ENCODE measurements around the gene ATP6V1C2. TPM values are rescaled to one million over a fixed set of nuclear protein-coding genes. Genes with fewer than 3 reads are reported as not detected.
"Not testable (repeated sequence)": the region's sequence is repeated elsewhere in the genome, so short reads cannot be mapped to it uniquely, and the experiment has no call there.

Gene ATP6V1C2
- total and polyA plus RNA-seq, 2 donors from 2014 or later, result 4.2 to 38.0 TPM

GRCh38 chr2:10800163-10800562 is 78.7 kb downstream of the ATP6V1C2 start:
- no peak for TF ChIP-seq CTCF (IDR thresholded peaks at IDR 0.05; ENCODE audit: borderline replicate concordance, extremely low read depth, insufficient read depth)
- FAIRE-seq (no peak), DNase-seq (no peak)
- Histone ChIP-seq H3K4me1 (ENCODE audit: control insufficient read depth in 2 of 3, insufficient read depth in 2 of 3, low read depth in 1 of 3, low read length in 3 of 3) (peaks cover 0 to 2% (median 0%) of the 10 kb centered on the region in 3 donors), H3K27me3 (ENCODE audit: control insufficient read depth, insufficient read depth, low read length) (no peaks in the 10 kb centered on the region), H3K9me3 (ENCODE audit: control insufficient read depth in 2 of 3, insufficient read depth in 1 of 3, low read length in 3 of 3) (no peaks in the 10 kb centered on the region), H3K36me3 (ENCODE audit: control insufficient read depth in 2 of 3, insufficient read depth in 3 of 3, low read length in 3 of 3) (peaks cover 8 to 21% (median 20%) of the 10 kb centered on the region in 3 donors), H3K27ac (ENCODE audit: low read depth in 2 of 2, low read length in 2 of 2) (no peak overlapping the region), H3K9ac (ENCODE audit: low read length in 3 of 3) (no peak overlapping the region), H3K4me3 (ENCODE audit: low read length in 3 of 3) (no peak overlapping the region)
- intact Hi-C loops (cut with DNase I), result no loop called here

- FAIRE-seq (no peak), DNase-seq (no peak)
- intact Hi-C loops (cut with DNase I), result no loop called here
- H3K4me1 ChIP-seq (ENCODE audit: control insufficient read depth in 2 of 3, insufficient read depth in 2 of 3, low read depth in 1 of 3, low read length in 3 of 3), result peaks cover 0 to 2% (median 0%) of the 10 kb centered on the region in 3 donors
- no peaks in the 10 kb centered on the region for H3K27me3 ChIP-seq (ENCODE audit: control insufficient read depth, insufficient read depth, low read length)
- no peaks in the 10 kb centered on the region for H3K9me3 ChIP-seq (ENCODE audit: control insufficient read depth in 2 of 3, insufficient read depth in 1 of 3, low read length in 3 of 3)
- H3K9ac ChIP-seq (ENCODE audit: low read length in 3 of 3), result no peak overlapping the region
- peaks cover 0 to 6% (median 2%) of the 10 kb centered on the region in 3 donors for H3K36me3 ChIP-seq (ENCODE audit: control insufficient read depth in 2 of 3, insufficient read depth in 3 of 3, low read length in 3 of 3)
- no peak overlapping the region for H3K27ac ChIP-seq (ENCODE audit: low read depth in 2 of 2, low read length in 2 of 2)
- no peak for TF ChIP-seq CTCF (IDR thresholded peaks at IDR 0.05; ENCODE audit: borderline replicate concordance, extremely low read depth, insufficient read depth)
- no peak overlapping the region for H3K4me3 ChIP-seq (ENCODE audit: low read length in 3 of 3)
Measured at GRCh38 chr2:10802657-10803056, 81.2 kb downstream of the ATP6V1C2 start.

GRCh38 chr2:10805990-10806389 is 84.6 kb downstream of the ATP6V1C2 start:
- H3K4me3 ChIP-seq (ENCODE audit: low read length in 3 of 3); intact Hi-C loops (cut with DNase I); FAIRE-seq; H3K36me3 ChIP-seq (ENCODE audit: control insufficient read depth in 2 of 3, insufficient read depth in 3 of 3, low read length in 3 of 3); H3K9ac ChIP-seq (ENCODE audit: low read length in 3 of 3); H3K27me3 ChIP-seq (ENCODE audit: control insufficient read depth, insufficient read depth, low read length); H3K4me1 ChIP-seq (ENCODE audit: control insufficient read depth in 2 of 3, insufficient read depth in 2 of 3, low read depth in 1 of 3, low read length in 3 of 3); H3K9me3 ChIP-seq (ENCODE audit: control insufficient read depth in 2 of 3, insufficient read depth in 1 of 3, low read length in 3 of 3); H3K27ac ChIP-seq (ENCODE audit: low read depth in 2 of 2, low read length in 2 of 2); DNase-seq: not testable (repeated sequence)

- DNase-seq (no peak), FAIRE-seq (no peak)
- Histone ChIP-seq H3K9ac (ENCODE audit: low read length in 3 of 3) (no peak overlapping the region), H3K36me3 (ENCODE audit: control insufficient read depth in 2 of 3, insufficient read depth in 3 of 3, low read length in 3 of 3) (peaks cover 0 to 2% (median 0%) of the 10 kb centered on the region in 3 donors), H3K9me3 (ENCODE audit: control insufficient read depth in 2 of 3, insufficient read depth in 1 of 3, low read length in 3 of 3) (no peaks in the 10 kb centered on the region), H3K27ac (ENCODE audit: low read depth in 2 of 2, low read length in 2 of 2) (no peak overlapping the region), H3K27me3 (ENCODE audit: control insufficient read depth, insufficient read depth, low read length) (no peaks in the 10 kb centered on the region), H3K4me3 (ENCODE audit: low read length in 3 of 3) (no peak overlapping the region), H3K4me1 (ENCODE audit: control insufficient read depth in 2 of 3, insufficient read depth in 2 of 3, low read depth in 1 of 3, low read length in 3 of 3) (peaks cover 0 to 9% (median 3%) of the 10 kb centered on the region in 3 donors)
- intact Hi-C loops (cut with DNase I), result no loop called here
- no peak for TF ChIP-seq CTCF (IDR thresholded peaks at IDR 0.05; ENCODE audit: borderline replicate concordance, extremely low read depth, insufficient read depth)
Measured at GRCh38 chr2:10806543-10806942, 85.1 kb downstream of the ATP6V1C2 start.

Data from kidney (tissue), 14 donors.